H54 (cell line): ENCODE results near the gene PLPPR1.
A peak's percentile ranks its signal among the peaks of the same experiment; 100 is the strongest.

ENCODE experiments used
- DNase-seq: peaks from one replicate; pipeline ENCODE4 v3.0.0; 2011; ENCODE audit warnings: low spot score, mixed read lengths; ENCODE audit not compliant: insufficient read length
- FAIRE-seq: peaks from 3 replicates; lab custom pipeline; 2011; peaks lifted over from hg19 to GRCh38; lab: Jason Lieb, UNC
- POLR2A ChIP-seq: IDR thresholded peaks from 2 replicates; pipeline ENCODE4 v1.6.1; 2011; ENCODE audit warnings: low read depth, mild to moderate bottlenecking, low read length

The PLPPR1 gene

GRCh38 chr9:101028346-101029314 is at the start of gene PLPPR1:
TSS of gene PLPPR1 (plus strand) at chr9:101028727.
- no peak for TF ChIP-seq POLR2A
- no peak for FAIRE-seq
- no peak for DNase-seq

DNA sequence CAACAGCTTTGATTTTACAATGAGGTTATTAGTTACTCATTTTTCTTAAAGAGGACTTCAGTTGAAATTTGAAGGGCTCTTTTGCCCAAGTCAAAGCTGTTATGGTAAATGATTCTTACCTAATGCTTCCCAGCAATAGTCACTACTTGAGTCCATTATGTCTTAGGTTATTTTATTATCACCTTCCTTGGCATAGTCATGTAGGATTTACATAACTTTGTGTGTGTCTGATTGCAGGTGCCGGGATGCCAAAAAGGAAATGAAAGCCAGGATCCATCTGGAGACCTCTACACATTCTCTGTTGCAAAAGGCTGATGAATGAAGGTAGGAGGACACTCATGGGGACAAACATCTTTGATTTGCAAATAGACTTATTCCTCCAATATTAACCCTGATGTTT is 38.8 kb upstream of the PLPPR1 start:
- DNase-seq = no peak
- FAIRE-seq = no peak
- no peak for TF ChIP-seq POLR2A

DNA sequence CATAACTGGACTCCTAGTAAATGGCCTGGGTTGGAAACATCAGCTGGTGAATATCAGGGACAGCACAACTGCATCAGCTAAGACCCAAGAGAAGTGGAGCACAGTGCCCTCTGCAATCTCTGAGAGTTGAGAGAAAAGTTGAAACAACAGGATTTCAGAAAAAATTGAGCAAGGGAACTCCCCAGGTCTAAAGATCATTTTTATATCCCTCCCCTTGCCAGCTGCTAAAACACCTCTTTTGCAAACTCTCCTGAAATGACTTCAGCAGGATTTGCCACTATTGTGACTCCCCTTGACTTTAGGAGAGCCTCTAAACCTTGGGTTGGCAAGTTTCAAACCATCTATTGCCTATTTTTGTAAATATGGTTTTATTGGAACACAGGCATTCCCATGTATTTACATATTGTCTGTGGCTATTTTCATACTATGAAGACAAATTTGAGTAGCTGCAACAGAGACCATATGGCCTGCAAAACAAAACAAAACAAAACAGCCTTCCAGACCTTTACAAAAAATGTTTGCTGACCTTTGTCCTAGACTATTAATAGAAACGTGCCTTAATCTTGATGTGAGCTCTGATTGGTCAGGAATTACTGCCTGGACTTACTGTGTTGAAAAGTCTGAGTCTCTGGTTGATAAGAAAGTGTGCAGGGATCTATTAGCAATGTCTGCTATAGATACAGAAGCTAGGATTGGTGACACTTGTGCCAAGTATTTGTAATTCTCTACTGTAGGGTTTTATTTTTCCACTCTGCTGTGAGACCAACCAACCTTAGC is 37.7 kb upstream of the PLPPR1 start:
- no peak for TF ChIP-seq POLR2A
- FAIRE-seq (no peak), DNase-seq (no peak)

DNA sequence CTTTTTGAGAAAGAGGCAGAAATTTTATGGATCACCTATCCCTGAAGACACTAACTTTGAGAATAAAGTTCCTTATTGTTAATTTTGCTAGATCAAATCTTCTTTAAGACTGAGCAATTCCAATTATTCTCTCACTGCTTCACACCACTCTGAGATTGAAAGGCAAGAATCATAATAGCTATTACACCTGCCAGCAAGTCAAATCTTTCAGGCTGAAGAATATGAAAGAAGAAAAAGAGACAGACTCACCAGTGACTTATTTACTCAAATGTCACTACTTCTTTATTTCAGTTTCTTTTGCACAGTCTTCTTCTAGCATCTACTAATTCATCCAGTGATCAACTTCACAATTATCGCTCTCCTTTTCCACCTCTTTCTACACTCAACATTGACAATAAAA is 35.9 kb upstream of the PLPPR1 start:
- DNase-seq = no peak
- FAIRE-seq = peak; percentile 57
- no peak for TF ChIP-seq POLR2A

- TF ChIP-seq POLR2A = no peak
- peak; percentile 6 for FAIRE-seq
- DNase-seq = no peak
These were observed 28.5 kb upstream of the PLPPR1 start for GRCh38 chr9:100999906-101000544.

GRCh38 chr9:101005246-101005645 is 23.3 kb upstream of the PLPPR1 start:
- DNase-seq (no peak), FAIRE-seq (no peak)
- TF ChIP-seq POLR2A = no peak

DNA sequence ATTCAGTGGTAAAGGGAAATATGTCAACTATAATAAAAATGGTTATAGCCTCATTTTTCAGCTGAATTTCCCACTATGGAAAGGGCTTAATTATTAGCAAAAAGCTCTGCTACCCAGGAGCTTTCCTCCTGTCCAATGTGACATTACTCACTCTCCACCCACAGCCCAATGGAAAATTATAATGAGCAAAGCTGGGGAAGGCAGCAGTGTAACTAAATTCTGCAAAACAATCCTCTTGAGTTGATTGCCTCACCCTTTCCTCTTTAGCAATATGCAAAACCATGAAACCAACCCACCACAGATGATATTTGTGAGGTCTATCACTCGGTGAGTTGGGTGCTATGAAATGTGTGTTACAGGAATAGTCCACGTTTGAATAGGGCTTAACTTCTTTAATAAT is 14.0 kb upstream of the PLPPR1 start:
- TF ChIP-seq POLR2A = no peak
- FAIRE-seq = no peak
- no peak for DNase-seq

GRCh38 chr9:101018467-101018866 is 10.1 kb upstream of the PLPPR1 start:
- TF ChIP-seq POLR2A = no peak
- DNase-seq (no peak), FAIRE-seq (no peak)

- TF ChIP-seq POLR2A = no peak
- FAIRE-seq (no peak), DNase-seq (no peak)
These were observed 5.8 kb upstream of the PLPPR1 start for GRCh38 chr9:101022704-101023103.

- no peak for TF ChIP-seq POLR2A
- peak; percentile 70 for FAIRE-seq
- DNase-seq = no peak
These were observed 2.6 kb upstream of the PLPPR1 start for GRCh38 chr9:101025940-101026339.

GRCh38 chr9:101026824-101027223 is 1.7 kb upstream of the PLPPR1 start:
- peak; percentile 52 for FAIRE-seq
- no peak for TF ChIP-seq POLR2A
- no peak for DNase-seq

DNA sequence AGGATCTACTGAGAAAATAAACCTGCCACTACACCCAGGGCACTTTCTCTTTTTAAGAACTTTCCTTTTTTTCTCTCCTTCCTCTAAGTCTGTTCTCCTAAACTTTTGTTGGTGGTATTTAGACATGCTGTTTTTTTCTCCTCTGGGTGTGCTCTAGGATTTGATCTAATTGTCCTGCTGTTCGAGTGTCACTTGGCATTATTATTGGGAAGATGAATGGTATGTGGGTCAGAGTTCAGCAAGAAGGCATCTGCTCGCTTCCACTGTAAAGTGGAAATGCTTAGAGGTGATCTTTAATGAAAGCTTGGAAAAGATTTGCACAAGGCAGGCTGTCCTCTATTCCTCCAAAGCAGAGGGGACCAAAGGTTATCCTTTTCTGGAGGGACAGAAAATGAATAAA is 1.3 kb upstream of the PLPPR1 start:
- no peak for DNase-seq
- TF ChIP-seq POLR2A = no peak
- FAIRE-seq = peak; percentile 6

DNA sequence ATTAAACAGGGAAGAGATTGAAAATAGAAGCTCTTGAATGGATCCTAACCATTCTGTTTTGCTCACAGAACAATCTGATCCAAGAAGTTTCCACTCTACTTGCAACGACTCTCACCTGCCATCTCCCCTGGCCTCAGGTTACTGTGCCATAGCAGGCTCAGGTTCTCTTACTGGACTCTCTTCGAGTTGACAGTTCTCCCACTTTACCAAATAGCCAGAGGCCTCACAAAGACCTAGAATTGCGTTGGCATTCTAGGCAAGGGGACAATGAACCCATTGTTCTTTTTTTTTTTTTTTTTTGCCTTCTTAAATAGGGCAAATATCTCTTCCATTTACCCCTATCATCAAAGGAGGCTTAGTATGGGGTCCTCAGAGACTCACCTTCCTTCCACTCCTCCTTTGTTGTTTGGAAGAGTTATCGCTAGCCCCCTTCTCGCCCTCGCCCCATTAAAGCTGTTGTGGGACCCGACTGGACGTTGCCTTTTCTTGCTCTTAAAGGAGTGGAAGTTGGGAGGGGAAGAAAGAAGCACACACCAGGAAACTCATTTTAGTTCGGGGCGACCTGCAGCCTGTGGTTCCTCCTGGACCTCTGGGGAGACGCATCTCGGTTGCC is 688 bp upstream of the PLPPR1 start:
- FAIRE-seq (peak; percentile 53), DNase-seq (no peak)
- TF ChIP-seq POLR2A = no peak
